Stimulated activated CD4-positive, alpha-beta T cell treated with anti-CD3 and anti-CD28 coated beads, TNF-alpha, amount 100 ng/mL, for 1 hour (primary cell): Measurements from ENCODE around the gene FAM124A.

Experiments
- DNase-seq, 3 donors: peaks; one replicate each; pipeline ENCODE4 v3.0.0-alpha.2; 2020; ENCODE audit warnings: low read depth in 3 of 3, low spot score in 1 of 3

FAM124A gene

GRCh38 chr13:51218626-51219025, 3.6 kb upstream of the FAM124A start:
- DNase-seq: no peak

- DNase-seq: no peak
Measured at GRCh38 chr13:51220706-51221105, 1.5 kb upstream of the FAM124A start.

- no peak for DNase-seq
Measured at GRCh38 chr13:51221108-51221507, 1.1 kb upstream of the FAM124A start.

GRCh38 chr13:51221674-51222036, 543 bp upstream of the FAM124A start:
- no peak for DNase-seq

- DNase-seq: no peak
Measured at GRCh38 chr13:51222686-51223559, 725 bp downstream of the FAM124A start.

GRCh38 chr13:51223560-51224270, 1.5 kb downstream of the FAM124A start:
- no peak for DNase-seq

GRCh38 chr13:51225029-51225428, 2.8 kb downstream of the FAM124A start:
- no peak for DNase-seq

- no peak for DNase-seq
Measured at GRCh38 chr13:51227404-51227803, 5.2 kb downstream of the FAM124A start.

- no peak for DNase-seq
Measured at GRCh38 chr13:51229101-51229719, 7.0 kb downstream of the FAM124A start.

GRCh38 chr13:51229731-51230130, 7.5 kb downstream of the FAM124A start:
- DNase-seq: no peak

GRCh38 chr13:51230477-51231105, 8.4 kb downstream of the FAM124A start:
- DNase-seq: no peak

GRCh38 chr13:51231456-51231855, 9.3 kb downstream of the FAM124A start:
- DNase-seq: no peak

GRCh38 chr13:51232328-51232727, 10.1 kb downstream of the FAM124A start:
- DNase-seq: no peak

GRCh38 chr13:51233117-51233826, 11.1 kb downstream of the FAM124A start:
- DNase-seq: no peak

GRCh38 chr13:51234676-51235075, 12.5 kb downstream of the FAM124A start:
- no peak for DNase-seq

GRCh38 chr13:51235186-51235585, 13.0 kb downstream of the FAM124A start:
- DNase-seq: no peak

- no peak for DNase-seq
Measured at GRCh38 chr13:51235756-51236490, 13.7 kb downstream of the FAM124A start.

- no peak for DNase-seq
Measured at GRCh38 chr13:51236491-51236792, 14.2 kb downstream of the FAM124A start.

GRCh38 chr13:51237386-51237785, 15.2 kb downstream of the FAM124A start:
- no peak for DNase-seq

- no peak for DNase-seq
Measured at GRCh38 chr13:51237887-51238286, 15.7 kb downstream of the FAM124A start.
